RWPE1 (cell line): ENCODE data around the gene SSTR5.

Experiments used
- CTCF ChIA-PET: fragments of 350-600 bp; sonication (Branson Sonifier 250); formaldehyde crosslinking; extraction: SDS; loops from one replicate; lab custom pipeline; 2021; lab: Yijun Ruan, JAX
- POLR2A ChIA-PET: fragments of 400-600 bp; formaldehyde crosslinking; extraction: SDS; loops from one replicate; lab custom pipeline; 2020; ENCODE audit warnings: antibody characterized with exemption; ENCODE audit not compliant: low non-redundant PET; lab: Yijun Ruan, JAX
- DNase-seq: peaks from one replicate; pipeline ENCODE4 v3.0.0; 2012; ENCODE audit warnings: low spot score
- H3K27ac ChIP-seq: fragments of 450-650 bp; 2 replicates; pipeline ENCODE4 v1.5.1; 2017
- TF ChIP-seq, protein P1 (sequence below): fragments of 450-650 bp; conservative IDR thresholded peaks from 2 replicates; pipeline ENCODE4 v1.5.1; 2017; ENCODE audit warnings: low read depth, mild to moderate bottlenecking

The SSTR5 gene

DNA sequence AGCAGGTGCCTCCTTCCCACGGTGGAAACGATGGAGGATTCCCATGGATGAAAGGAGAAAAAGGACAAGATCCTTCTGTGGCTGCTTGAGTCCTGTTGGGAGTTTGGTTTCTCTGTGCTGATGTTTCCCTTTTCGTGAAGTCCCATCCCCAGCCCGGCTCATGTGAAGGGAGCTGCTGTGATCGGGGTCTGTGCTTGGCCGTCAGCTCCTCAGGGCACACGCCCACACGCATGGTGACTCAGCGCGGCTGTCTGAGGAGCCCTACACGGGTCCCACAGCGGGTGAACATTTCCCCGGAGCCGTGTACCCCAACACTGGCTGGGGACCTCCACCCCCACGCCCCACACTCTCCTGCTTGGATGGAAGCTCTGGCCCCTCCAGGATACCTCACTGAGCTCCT is 44.5 kb upstream of the SSTR5 start:
- CTCF ChIA-PET = interaction anchor here (0.6 kb wide), 1 partner anchor 30 kb away, joined by 3 read pairs; no protein-coding TSS in a partner anchor

DNA sequence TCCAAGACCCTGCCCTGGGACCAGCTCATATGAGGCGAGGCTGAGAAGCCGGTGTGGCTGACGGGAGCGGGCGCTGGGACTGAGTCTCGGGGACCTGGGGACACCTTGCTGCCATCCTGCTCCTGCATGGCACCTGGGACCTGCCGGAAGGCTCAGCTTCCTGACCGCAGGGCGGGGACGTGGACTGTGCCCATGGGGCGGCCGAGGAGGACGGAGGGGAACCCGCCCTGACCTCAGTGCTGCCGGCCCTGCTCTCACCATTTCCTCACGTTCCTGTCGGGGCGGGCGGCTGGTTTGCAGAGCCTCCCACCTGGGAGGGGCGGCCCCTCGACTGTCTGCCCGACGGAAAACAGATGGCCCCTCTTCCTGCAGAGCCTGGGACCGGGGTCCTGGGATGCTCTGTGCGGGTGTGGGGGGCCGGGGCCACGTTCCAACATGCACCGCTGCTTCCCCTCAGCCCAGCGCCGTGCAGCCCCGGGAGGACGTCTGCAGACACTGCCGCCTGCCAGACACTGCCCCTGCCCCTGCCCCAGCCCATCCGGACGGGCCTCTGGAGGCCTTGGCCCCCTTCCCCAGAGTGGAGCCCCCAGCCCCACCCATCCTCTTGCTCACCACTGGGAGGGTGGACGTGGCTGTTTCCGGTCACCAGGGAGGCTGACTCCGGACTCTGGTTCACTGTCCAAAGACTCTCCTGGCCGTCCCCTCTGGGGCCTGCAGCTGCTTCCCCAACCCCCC is 43.9 kb upstream of the SSTR5 start:
- DNase-seq = no peak
- ChIA-PET CTCF (no interaction called here), POLR2A (no interaction called here)
- TF ChIP-seq, protein P1, sequence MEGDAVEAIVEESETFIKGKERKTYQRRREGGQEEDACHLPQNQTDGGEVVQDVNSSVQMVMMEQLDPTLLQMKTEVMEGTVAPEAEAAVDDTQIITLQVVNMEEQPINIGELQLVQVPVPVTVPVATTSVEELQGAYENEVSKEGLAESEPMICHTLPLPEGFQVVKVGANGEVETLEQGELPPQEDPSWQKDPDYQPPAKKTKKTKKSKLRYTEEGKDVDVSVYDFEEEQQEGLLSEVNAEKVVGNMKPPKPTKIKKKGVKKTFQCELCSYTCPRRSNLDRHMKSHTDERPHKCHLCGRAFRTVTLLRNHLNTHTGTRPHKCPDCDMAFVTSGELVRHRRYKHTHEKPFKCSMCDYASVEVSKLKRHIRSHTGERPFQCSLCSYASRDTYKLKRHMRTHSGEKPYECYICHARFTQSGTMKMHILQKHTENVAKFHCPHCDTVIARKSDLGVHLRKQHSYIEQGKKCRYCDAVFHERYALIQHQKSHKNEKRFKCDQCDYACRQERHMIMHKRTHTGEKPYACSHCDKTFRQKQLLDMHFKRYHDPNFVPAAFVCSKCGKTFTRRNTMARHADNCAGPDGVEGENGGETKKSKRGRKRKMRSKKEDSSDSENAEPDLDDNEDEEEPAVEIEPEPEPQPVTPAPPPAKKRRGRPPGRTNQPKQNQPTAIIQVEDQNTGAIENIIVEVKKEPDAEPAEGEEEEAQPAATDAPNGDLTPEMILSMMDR = no peak
- no peak overlapping the region for H3K27ac ChIP-seq

More for the DNA sequence above, 44.5 kb upstream of the SSTR5 start:
- no peak overlapping the region for H3K27ac ChIP-seq
- POLR2A ChIA-PET = no interaction called here
- no peak for DNase-seq
- TF ChIP-seq, protein P1 = no peak

DNA sequence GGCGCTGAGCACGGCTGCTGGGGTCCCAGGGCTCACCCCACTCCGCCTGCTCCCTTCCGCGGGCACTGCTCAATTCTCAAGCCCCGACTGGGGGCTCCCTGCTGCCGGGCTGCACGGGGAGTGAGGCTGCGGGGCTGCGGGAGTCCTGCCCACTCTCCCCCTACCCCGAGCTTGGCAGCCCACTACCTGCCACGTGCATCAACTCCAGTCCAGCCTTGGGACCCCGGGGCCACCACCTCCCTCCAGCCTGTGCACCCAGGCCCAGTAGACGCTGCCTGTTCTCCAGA is 43.3 kb upstream of the SSTR5 start:
- ChIA-PET CTCF (no interaction called here), POLR2A (no interaction called here)

DNA sequence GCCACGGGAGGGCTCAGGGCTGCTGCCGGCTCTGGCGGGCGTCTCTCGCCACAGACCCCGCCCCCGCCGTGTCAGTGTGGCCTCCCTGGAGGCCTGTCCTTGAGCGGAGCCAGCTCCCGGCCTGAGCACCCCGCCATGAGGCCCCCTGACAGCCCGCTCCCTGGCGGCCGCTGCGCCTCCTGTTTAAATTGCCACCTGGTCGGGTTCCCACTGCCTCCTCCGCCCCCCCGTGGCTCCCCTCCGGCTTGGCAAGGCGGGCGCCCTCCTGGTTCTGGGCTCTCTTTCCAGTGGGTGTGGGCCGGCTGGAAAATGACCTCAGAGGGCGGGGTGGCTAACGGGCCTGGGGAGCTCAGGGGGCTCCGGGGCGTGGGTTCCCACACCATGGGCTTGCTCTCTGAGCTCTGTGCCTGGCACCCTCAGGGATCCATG is 42.1 kb upstream of the SSTR5 start:
- DNase-seq = no peak
- ChIA-PET POLR2A (no interaction called here), CTCF (interaction anchor here (0.6 kb wide), 1 partner anchor 33 kb away, joined by 3 read pairs; no protein-coding TSS in a partner anchor)
- H3K27ac ChIP-seq = no peak overlapping the region
- TF ChIP-seq, protein P1 = no peak

More for the DNA sequence above, 43.3 kb upstream of the SSTR5 start:
- H3K27ac ChIP-seq = no peak overlapping the region
- DNase-seq = no peak
- TF ChIP-seq, protein P1 = no peak

DNA sequence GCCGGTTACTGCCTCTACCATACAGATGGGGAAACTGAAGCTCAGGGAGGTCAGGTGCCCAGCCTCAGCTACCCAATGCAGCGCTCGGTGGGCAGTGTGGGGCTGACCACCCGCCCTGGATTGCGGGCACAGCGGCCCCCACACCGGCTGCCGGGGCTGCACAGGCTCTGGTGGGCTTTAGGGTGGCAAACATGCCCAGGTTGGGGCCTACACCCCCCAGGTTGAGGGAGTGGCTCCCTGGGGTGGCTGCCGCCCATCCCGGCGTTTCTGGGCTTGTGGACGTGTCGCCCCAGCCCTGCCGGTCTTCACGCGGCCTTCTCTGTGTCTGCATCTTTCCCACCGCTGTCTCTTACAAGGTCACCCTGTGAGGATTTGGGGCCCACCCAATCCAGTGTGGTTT is 40.9 kb upstream of the SSTR5 start:
- no peak overlapping the region for H3K27ac ChIP-seq
- TF ChIP-seq, protein P1 = no peak
- POLR2A ChIA-PET = no interaction called here
- DNase-seq = no peak
- CTCF ChIA-PET = no interaction called here

DNA sequence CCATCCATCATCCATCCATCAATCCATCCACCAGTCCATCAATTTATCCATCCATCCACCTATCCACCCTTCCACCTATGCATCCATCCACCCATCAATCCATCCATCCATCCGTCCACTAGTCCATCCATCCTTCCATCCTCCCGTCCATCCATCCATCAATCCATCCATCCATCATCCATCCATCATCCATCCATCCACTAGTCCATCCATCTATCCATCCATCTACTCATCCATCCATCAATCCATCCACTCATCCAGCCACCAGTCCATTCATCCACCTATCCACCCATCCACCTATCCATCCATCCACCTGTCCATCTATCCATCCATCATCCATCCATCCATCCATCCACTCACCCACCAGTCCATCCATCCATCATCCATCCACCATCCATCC is 39.9 kb upstream of the SSTR5 start:
- CTCF ChIA-PET = no interaction called here
- TF ChIP-seq, protein P1 = no peak
- DNase-seq = no peak
- POLR2A ChIA-PET = no interaction called here
- no peak overlapping the region for H3K27ac ChIP-seq
